HCEC 1CT (cell line): ENCODE data around the gene RC3H1.
"Not testable (repeated sequence)": the region's sequence is repeated elsewhere in the genome, so short reads cannot be mapped to it uniquely, and the experiment has no call there.

ENCODE experiments used
- DNase-seq: peaks from one replicate; pipeline ENCODE4 v3.0.0-alpha.2; 2017

Gene RC3H1

GRCh38 chr1:174018565-174018964 lies 3.6 kb downstream of the RC3H1 start:
- DNase-seq, result no peak

GRCh38 chr1:174017231-174017970 lies 4.8 kb downstream of the RC3H1 start:
- DNase-seq, result no peak

- DNase-seq, result no peak
Measured at GRCh38 chr1:174013864-174014418, 8.2 kb downstream of the RC3H1 start.

GRCh38 chr1:174008979-174009378 lies 13.2 kb downstream of the RC3H1 start:
- DNase-seq, result no peak

GRCh38 chr1:174008269-174008668 lies 13.9 kb downstream of the RC3H1 start:
- DNase-seq, result no peak

- no peak for DNase-seq
Measured at GRCh38 chr1:174007851-174008250, 14.3 kb downstream of the RC3H1 start.

GRCh38 chr1:174005032-174005431 lies 17.1 kb downstream of the RC3H1 start:
- no peak for DNase-seq

GRCh38 chr1:174003867-174004266 lies 18.3 kb downstream of the RC3H1 start:
- DNase-seq, result no peak

- DNase-seq, result no peak
Measured at GRCh38 chr1:174001573-174001972, 20.6 kb downstream of the RC3H1 start.

GRCh38 chr1:174000371-174000770 lies 21.8 kb downstream of the RC3H1 start:
- DNase-seq, result no peak

GRCh38 chr1:173997791-173998190 lies 24.4 kb downstream of the RC3H1 start:
- DNase-seq, result peak; percentile 46

- no peak for DNase-seq
Measured at GRCh38 chr1:173996995-173997394, 25.2 kb downstream of the RC3H1 start.

- no peak for DNase-seq
Measured at GRCh38 chr1:173995475-173995874, 26.7 kb downstream of the RC3H1 start.

- not testable (repeated sequence) for DNase-seq
Measured at GRCh38 chr1:173993948-173994347, 28.2 kb downstream of the RC3H1 start.

- DNase-seq, result no peak
Measured at GRCh38 chr1:173988068-173988467, 34.1 kb downstream of the RC3H1 start.

GRCh38 chr1:173986951-173987350 lies 35.2 kb downstream of the RC3H1 start:
- DNase-seq, result no peak

GRCh38 chr1:173970252-173970651 lies 51.9 kb downstream of the RC3H1 start:
- no peak for DNase-seq

GRCh38 chr1:173965896-173966295 lies 56.3 kb downstream of the RC3H1 start:
- not testable (repeated sequence) for DNase-seq

GRCh38 chr1:173963477-173963876 lies 58.7 kb downstream of the RC3H1 start:
- DNase-seq, result no peak

GRCh38 chr1:173960625-173961024 lies 61.5 kb downstream of the RC3H1 start:
- no peak for DNase-seq

GRCh38 chr1:173954179-173954578 lies 68.0 kb downstream of the RC3H1 start:
- peak; percentile 5 for DNase-seq

GRCh38 chr1:173948594-173948993 lies 73.6 kb downstream of the RC3H1 start:
- DNase-seq, result no peak

- no peak for DNase-seq
Measured at GRCh38 chr1:173946380-173946921, 75.7 kb downstream of the RC3H1 start.

- no peak for DNase-seq
Measured at GRCh38 chr1:173937062-173937461, 85.1 kb downstream of the RC3H1 start.

GRCh38 chr1:173934440-173934839 lies 87.7 kb downstream of the RC3H1 start:
- no peak for DNase-seq
